Fibroblast of villous mesenchyme (primary cell): ENCODE data around the gene NSUN2. TPM values are rescaled to one million over a fixed set of nuclear protein-coding genes. Genes with fewer than 3 reads are reported as not detected.
"Not testable (repeated sequence)": the region's sequence is repeated elsewhere in the genome, so short reads cannot be mapped to it uniquely, and the experiment has no call there.

ENCODE experiments used
- DNase-seq: peaks from one replicate; pipeline ENCODE4 v3.0.0-alpha.2; 2010; ENCODE audit warnings: low read depth
- H3K4me3 ChIP-seq: 2 replicates; pipeline ENCODE4 v1.5.1; 2011; ENCODE audit warnings: low read depth, mild to moderate bottlenecking, low read length
- CTCF ChIP-seq: IDR thresholded peaks from 2 replicates; pipeline ENCODE4 v1.5.1; 2012; ENCODE audit warnings: low read depth, mild to moderate bottlenecking, low read length; ENCODE audit not compliant: insufficient read depth
- total RNA-seq: library from RNA; depleted of rRNA; stranded (reverse); fragments of >200 nt; gene quantifications from 2 replicates; pipeline ENCODE4 v1.2.3, GENCODE V29; 2012

NSUN2 gene
- total RNA-seq, 1 donor: 46.2 TPM

- H3K4me3 ChIP-seq: no peak overlapping the region
- TF ChIP-seq CTCF: no peak
- DNase-seq: no peak
Measured at GRCh38 chr5:6574537-6575245, 58.2 kb downstream of the NSUN2 start.

DNA sequence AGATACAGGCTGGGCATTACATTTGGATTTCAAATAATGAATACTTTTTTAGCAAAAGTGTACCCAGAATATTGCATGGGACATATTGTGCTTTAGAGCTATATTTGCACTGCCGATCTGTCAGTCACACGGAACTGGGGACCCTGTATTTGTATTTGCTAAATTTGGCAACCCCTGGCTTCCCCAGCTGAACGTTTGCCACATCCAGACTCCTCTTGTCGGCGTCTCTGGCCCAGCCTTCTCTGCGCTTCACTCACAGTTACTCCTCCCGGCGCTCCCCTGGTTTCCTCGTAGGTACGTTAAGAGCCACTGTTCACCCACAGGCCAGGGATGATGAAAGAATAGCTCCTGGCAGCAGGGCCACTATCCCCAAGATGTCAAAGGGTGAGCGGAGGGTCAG, 58.7 kb downstream of the NSUN2 start:
- no peak overlapping the region for H3K4me3 ChIP-seq
- no peak for TF ChIP-seq CTCF
- DNase-seq: no peak

- H3K4me3 ChIP-seq: no peak overlapping the region
- no peak for DNase-seq
- no peak for TF ChIP-seq CTCF
Measured at GRCh38 chr5:6573651-6574101, 59.2 kb downstream of the NSUN2 start.

DNA sequence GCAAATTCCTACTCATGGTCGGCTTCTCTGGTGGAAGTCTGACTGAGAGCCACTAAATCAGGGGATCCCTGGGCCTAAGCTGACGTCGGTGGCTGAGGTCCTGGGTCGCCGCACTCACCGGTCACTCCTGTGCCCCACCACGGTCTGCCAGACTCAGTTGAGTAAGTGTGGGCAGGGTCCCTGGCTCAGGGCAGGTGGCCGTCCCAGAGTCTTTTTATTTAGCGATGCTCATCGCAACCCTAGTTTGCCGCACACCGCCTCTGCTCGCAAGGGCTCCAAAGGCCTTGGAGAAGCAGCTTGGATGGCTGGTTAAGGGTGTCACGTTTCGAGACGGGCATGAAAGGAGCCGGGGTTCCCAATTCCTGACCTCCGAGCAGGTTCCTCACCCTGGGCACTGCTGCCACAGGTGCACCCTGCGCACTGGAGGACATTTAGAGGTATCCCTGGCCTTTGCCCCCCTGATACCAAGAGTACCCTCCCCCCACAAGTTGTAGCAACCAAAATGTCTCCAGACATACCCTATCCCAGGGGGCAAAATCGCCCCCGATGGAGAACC, 59.9 kb downstream of the NSUN2 start:
- TF ChIP-seq CTCF: no peak
- no peak overlapping the region for H3K4me3 ChIP-seq
- DNase-seq: no peak

DNA sequence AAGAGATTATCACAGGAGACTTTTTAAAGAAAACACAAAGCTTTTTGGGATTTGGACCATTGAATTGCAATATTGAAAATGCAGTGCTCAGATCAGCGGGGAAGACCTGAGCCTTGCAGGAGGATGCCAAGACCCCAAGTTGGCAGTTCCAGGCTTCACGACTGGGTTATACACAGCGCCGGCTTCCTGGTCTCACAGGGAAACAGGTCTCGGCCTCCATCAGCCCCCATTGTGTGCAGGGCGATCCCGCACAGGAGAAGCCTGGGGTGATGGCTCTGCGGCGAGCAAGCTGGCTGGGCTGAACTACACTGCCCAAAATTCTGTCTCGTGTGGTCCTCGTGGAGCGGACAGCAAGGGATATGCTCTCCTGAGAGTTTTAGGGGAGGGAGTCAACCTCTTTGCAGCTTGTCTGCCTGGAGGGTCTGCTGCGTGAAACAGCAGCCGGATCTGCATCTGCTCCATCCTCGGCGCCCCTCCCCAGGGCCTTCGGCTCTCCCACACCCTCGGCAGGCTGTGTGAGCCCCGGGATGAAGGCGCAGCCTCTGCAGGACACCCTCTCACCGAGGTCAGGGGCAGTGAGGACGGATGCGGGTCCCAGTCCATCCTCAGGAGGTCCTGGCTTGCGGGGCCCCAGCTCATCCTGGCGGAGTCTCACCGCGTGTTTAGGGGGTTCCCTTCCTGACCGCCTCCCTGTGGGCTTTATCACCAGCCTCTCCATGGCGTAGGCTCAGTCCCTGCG, 60.6 kb downstream of the NSUN2 start:
- DNase-seq: no peak
- no peak for TF ChIP-seq CTCF
- no peak overlapping the region for H3K4me3 ChIP-seq

DNA sequence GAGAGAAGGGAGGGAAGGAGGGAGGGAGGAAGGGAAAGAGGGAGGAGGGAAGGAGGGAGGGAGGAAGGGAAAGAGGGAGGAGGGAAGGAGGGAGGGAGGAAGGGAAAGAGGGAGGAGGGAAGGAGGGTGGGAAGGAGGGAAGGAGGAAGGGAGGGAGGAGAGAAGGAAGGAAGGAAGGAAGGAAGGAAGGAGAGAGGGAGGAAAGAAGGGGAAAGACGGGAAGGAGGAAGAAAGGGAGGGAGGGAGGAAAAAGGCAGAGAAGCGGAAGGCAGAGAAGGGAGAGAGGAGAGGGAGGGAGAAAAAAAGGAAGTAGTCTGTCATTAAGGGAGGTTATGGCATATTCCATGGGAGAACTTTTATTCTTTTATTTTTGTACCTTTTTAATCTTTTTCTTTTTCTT, 61.2 kb downstream of the NSUN2 start:
- not testable (repeated sequence) for H3K4me3 ChIP-seq, DNase-seq

DNA sequence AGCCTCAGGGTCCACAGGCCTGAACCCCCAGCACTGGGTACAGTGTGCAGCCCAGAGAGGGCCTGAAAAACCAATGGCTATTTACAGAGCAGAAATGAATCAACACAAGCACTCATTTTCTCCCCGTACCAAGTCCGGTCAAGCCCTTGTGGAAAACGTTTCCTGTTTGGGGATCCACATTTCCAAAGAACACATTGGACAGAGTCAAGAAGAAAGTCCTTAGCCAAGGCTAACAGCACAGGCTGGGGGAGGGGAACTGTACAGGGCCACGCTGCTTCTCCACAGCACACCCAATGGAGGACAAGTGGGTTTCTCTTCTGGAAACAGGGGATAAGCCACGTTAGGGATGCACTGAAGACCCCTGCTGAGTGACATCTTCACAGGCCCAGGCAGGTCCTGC, 62.3 kb downstream of the NSUN2 start:
- DNase-seq: no peak
- TF ChIP-seq CTCF: no peak
- H3K4me3 ChIP-seq: no peak overlapping the region
